SU-DHL-6 (cell line): ENCODE measurements around the gene NUDT8.
A peak's percentile ranks its signal among the peaks of the same experiment; 100 is the strongest.

Source experiments
- H2AFZ ChIP-seq: fragments of 200-600 bp; sonication (generic); 2 replicates; pipeline ENCODE4 v1.6.1; 2014; ENCODE audit warnings: low read depth, mild to moderate bottlenecking, moderate library complexity, mixed read lengths, antibody characterized with exemption, low read length; ENCODE audit not compliant: severe bottlenecking
- H3F3A ChIP-seq: fragments of 200-600 bp; shearing (Covaris generic); 2 replicates; pipeline ENCODE4 v1.6.0; 2016; ENCODE audit warnings: antibody characterized with exemption, mild to moderate bottlenecking; ENCODE audit not compliant: insufficient read depth
- H3K27ac ChIP-seq: fragments of 200-600 bp; sonication (generic); 2 replicates; pipeline ENCODE4 v1.5.1; 2016; ENCODE audit warnings: low read depth, mild to moderate bottlenecking, low read length, moderate library complexity, mixed read lengths
- H3K27me3 ChIP-seq: fragments of 200-600 bp; sonication (generic), shearing (Covaris generic); 2 replicates; pipeline ENCODE4 v1.6.0; 2014; ENCODE audit warnings: mild to moderate bottlenecking, low read length
- H3K36me3 ChIP-seq: fragments of 200-600 bp; sonication (generic); 2 replicates; pipeline ENCODE4 v1.6.1; 2014; ENCODE audit warnings: mild to moderate bottlenecking, low read length, mixed read lengths
- H3K4me2 ChIP-seq: fragments of 300-600, 200-600 bp; shearing (Covaris generic), sonication (generic); 2 replicates; pipeline ENCODE4 v1.6.0; 2014; ENCODE audit warnings: low read length, low read depth, mild to moderate bottlenecking; ENCODE audit not compliant: poor library complexity, severe bottlenecking
- H3K4me3 ChIP-seq: fragments of 200-600 bp; sonication (generic); 2 replicates; pipeline ENCODE4 v1.5.1; 2014; ENCODE audit warnings: antibody characterized with exemption, low read length, mild to moderate bottlenecking, mixed read lengths; ENCODE audit not compliant: insufficient read depth, poor library complexity, severe bottlenecking
- H3K79me2 ChIP-seq: fragments of 200-600 bp; sonication (generic); 2 replicates; pipeline ENCODE4 v1.6.1; 2014; ENCODE audit warnings: mild to moderate bottlenecking, low read length, moderate library complexity; ENCODE audit not compliant: insufficient read depth
- H3K9ac ChIP-seq: fragments of 200-600 bp; sonication (generic); 2 replicates; pipeline ENCODE4 v1.7.0; 2014; ENCODE audit warnings: mild to moderate bottlenecking, low read length
- H3K9me2 ChIP-seq: fragments of 200-600 bp; sonication (generic); replicated peaks from 2 replicates; pipeline ENCODE4 v1.6.1; 2014; ENCODE audit warnings: low read length; ENCODE audit not compliant: insufficient read depth
- H3K9me3 ChIP-seq: fragments of 200-600 bp; sonication (generic); 2 replicates; pipeline ENCODE4 v1.6.1; 2014; ENCODE audit warnings: low read length, mixed read lengths; ENCODE audit not compliant: insufficient read depth
- H4K20me1 ChIP-seq: fragments of 200-600 bp; sonication (generic); 2 replicates; pipeline ENCODE4 v1.6.1; 2014; ENCODE audit warnings: low read depth, mild to moderate bottlenecking, antibody characterized with exemption, low read length, moderate library complexity, mixed read lengths
- EZH2phosphoT487 ChIP-seq: fragments of 200-600 bp; sonication (generic), shearing (Covaris generic); conservative IDR thresholded peaks from 2 replicates; pipeline ENCODE4 v1.6.1; 2018; ENCODE audit warnings: mild to moderate bottlenecking, antibody characterized with exemption, low read length, moderate library complexity, mixed read lengths
- TF ChIP-seq, protein P1 (sequence below): fragments of 200-600 bp; sonication (generic); IDR thresholded peaks from one replicate; pipeline ENCODE4 v1.5.1; 2017; ENCODE audit warnings: antibody characterized with exemption, mild to moderate bottlenecking, low read length, moderate library complexity; ENCODE audit not compliant: insufficient read depth, poor library complexity, severe bottlenecking

Gene NUDT8

DNA sequence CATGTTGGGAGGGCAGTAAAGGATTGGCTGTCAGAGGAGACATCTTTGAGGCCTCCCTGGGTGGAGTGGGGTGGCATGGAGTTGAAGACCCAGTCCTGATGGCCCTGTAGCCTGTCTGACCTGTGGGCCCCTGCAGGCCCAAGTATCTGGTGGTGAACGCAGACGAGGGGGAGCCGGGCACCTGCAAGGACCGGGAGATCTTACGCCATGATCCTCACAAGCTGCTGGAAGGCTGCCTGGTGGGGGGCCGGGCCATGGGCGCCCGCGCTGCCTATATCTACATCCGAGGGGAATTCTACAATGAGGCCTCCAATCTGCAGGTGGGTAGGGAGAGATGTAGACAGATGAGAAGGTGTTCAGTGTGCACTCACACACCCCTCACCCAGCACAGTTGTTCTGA lies 20.4 kb downstream of the NUDT8 start:
- Histone ChIP-seq H4K20me1 (no peaks in the 10 kb centered on the region), H3K79me2 (peaks cover 11% of the 10 kb centered on the region), H3K9me2 (no peaks in the 10 kb centered on the region), H2AFZ (no peak overlapping the region), H3K36me3 (no peaks in the 10 kb centered on the region), H3K4me3 (no peak overlapping the region), H3K9me3 (no peaks in the 10 kb centered on the region), H3K27ac (no peak overlapping the region), H3K27me3 (no peaks in the 10 kb centered on the region), H3F3A (no peaks in the 10 kb centered on the region; the same call in 1 of the 2 replicates), H3K4me2 (no peak overlapping the region), H3K9ac (no peak overlapping the region)
- no peak for TF ChIP-seq EZH2phosphoT487
- TF ChIP-seq, protein P1, sequence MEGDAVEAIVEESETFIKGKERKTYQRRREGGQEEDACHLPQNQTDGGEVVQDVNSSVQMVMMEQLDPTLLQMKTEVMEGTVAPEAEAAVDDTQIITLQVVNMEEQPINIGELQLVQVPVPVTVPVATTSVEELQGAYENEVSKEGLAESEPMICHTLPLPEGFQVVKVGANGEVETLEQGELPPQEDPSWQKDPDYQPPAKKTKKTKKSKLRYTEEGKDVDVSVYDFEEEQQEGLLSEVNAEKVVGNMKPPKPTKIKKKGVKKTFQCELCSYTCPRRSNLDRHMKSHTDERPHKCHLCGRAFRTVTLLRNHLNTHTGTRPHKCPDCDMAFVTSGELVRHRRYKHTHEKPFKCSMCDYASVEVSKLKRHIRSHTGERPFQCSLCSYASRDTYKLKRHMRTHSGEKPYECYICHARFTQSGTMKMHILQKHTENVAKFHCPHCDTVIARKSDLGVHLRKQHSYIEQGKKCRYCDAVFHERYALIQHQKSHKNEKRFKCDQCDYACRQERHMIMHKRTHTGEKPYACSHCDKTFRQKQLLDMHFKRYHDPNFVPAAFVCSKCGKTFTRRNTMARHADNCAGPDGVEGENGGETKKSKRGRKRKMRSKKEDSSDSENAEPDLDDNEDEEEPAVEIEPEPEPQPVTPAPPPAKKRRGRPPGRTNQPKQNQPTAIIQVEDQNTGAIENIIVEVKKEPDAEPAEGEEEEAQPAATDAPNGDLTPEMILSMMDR, result no peak

DNA sequence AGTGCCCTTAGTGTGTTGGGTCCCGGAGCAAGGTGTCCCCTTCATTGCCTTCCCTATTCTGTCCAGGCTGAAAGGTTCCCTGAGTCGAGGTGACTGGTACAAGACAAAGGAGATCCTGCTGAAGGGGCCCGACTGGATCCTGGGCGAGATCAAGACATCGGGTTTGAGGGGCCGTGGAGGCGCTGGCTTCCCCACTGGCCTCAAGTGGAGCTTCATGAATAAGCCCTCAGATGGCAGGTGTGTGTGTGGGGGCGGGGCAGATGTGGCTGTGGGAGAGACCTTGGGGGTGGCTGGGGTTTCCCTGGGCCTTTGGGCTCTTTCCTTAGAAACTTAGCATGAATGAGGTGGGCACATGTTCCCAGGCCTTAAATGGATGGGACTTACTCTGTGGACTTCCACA lies 21.3 kb downstream of the NUDT8 start:
- Histone ChIP-seq H3K9me3 (no peaks in the 10 kb centered on the region), H3F3A (no peaks in the 10 kb centered on the region; the same call in 1 of the 2 replicates), H3K4me2 (no peak overlapping the region), H3K9ac (no peak overlapping the region), H3K36me3 (no peaks in the 10 kb centered on the region), H3K9me2 (no peaks in the 10 kb centered on the region), H2AFZ (no peak overlapping the region), H3K79me2 (peaks cover 11% of the 10 kb centered on the region), H4K20me1 (no peaks in the 10 kb centered on the region), H3K27me3 (no peaks in the 10 kb centered on the region), H3K4me3 (no peak overlapping the region), H3K27ac (no peak overlapping the region)
- TF ChIP-seq, protein P1, result no peak
- no peak for TF ChIP-seq EZH2phosphoT487

DNA sequence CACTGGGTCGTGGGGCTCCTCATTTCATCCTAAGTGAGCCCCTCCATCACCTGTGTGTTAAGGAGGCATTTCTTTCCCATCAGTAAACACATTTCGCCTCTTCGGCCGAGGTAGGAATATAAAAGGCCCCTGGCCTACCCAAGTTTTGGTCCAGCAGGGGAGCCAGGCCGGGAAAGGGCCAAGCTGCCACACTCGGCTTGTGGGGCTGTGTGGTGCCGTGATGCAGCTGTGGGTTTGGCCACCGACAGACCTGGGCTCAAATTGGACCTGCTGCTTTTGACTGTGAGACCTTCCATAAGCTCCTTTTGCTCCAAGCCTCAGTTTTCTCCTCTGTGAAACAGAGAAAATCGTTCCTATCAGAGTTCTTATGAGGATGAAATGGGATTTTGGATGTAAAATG lies 22.2 kb downstream of the NUDT8 start:
- no peaks in the 10 kb centered on the region for H4K20me1 ChIP-seq
- 0 out of 2 replicates have a peak, but pooled peaks cover 4% of the 10 kb centered on the region for H3K9me3 ChIP-seq
- TF ChIP-seq, protein P1, result no peak
- no peak for TF ChIP-seq EZH2phosphoT487
- no peaks in the 10 kb centered on the region for H3K27me3 ChIP-seq
- H3F3A ChIP-seq, result no peaks in the 10 kb centered on the region; the same call in 1 of the 2 replicates
- peaks cover 11% of the 10 kb centered on the region for H3K79me2 ChIP-seq
- H3K9me2 ChIP-seq, result no peaks in the 10 kb centered on the region
- peak overlapping the region; percentile 70 for H3K4me3 ChIP-seq
- H3K27ac ChIP-seq, result no peak overlapping the region
- H2AFZ ChIP-seq, result no peak overlapping the region
- H3K9ac ChIP-seq, result peak overlapping the region; percentile 87
- H3K36me3 ChIP-seq, result no peaks in the 10 kb centered on the region
- peak overlapping the region; percentile 87 for H3K4me2 ChIP-seq
